H9 (cell line): Measurements from ENCODE around the gene ACAD10. TPM values are rescaled to one million over a fixed set of nuclear protein-coding genes. Genes with fewer than 3 reads are reported as not detected.

ENCODE experiments used
- DNase-seq: peaks from one replicate; pipeline ENCODE4 v3.0.0-alpha.2; 2017
- H2AFZ ChIP-seq: one replicate; pipeline ENCODE4 v1.6.1; 2013; ENCODE audit warnings: mild to moderate bottlenecking, low read length, control low read depth, moderate library complexity
- H2AK5ac ChIP-seq: 2 replicates; pipeline ENCODE4 v1.6.1; 2013; ENCODE audit warnings: low read length, control low read depth, mixed read lengths; ENCODE audit not compliant: insufficient read length
- H2BK120ac ChIP-seq: one replicate; pipeline ENCODE4 v1.6.1; 2013; ENCODE audit warnings: low read depth, mild to moderate bottlenecking, low read length, control low read depth, inconsistent platforms; ENCODE audit not compliant: poor library complexity, severe bottlenecking
- H2BK12ac ChIP-seq: 2 replicates; pipeline ENCODE4 v1.6.1; 2013; ENCODE audit warnings: low read length, control low read depth, mixed read lengths, low read depth; ENCODE audit not compliant: insufficient read length
- H2BK15ac ChIP-seq: 2 replicates; pipeline ENCODE4 v1.6.1; 2013; ENCODE audit warnings: low read depth, low read length, control low read depth
- H2BK20ac ChIP-seq: one replicate; pipeline ENCODE4 v1.6.1; 2013; ENCODE audit warnings: low read depth, mild to moderate bottlenecking, low read length, control low read depth, inconsistent platforms; ENCODE audit not compliant: poor library complexity, severe bottlenecking
- H2BK5ac ChIP-seq: 2 replicates; pipeline ENCODE4 v1.6.1; 2013; ENCODE audit warnings: low read length, control low read depth, mixed read lengths; ENCODE audit not compliant: insufficient read length
- H3K14ac ChIP-seq: 2 replicates; pipeline ENCODE4 v1.6.1; 2013; ENCODE audit warnings: low read length, control low read depth; ENCODE audit not compliant: insufficient read depth
- H3K18ac ChIP-seq: 2 replicates; pipeline ENCODE4 v1.6.1; 2013; ENCODE audit warnings: low read depth, mild to moderate bottlenecking, mixed read lengths, low read length, control low read depth; ENCODE audit not compliant: insufficient read length
- H3K23ac ChIP-seq: 2 replicates; pipeline ENCODE4 v1.6.1; 2013; ENCODE audit warnings: low read length, control low read depth, mixed read lengths, low read depth; ENCODE audit not compliant: insufficient read length
- H3K23me2 ChIP-seq: 2 replicates; pipeline ENCODE4 v1.6.1; 2013; ENCODE audit warnings: low read depth, mild to moderate bottlenecking, mixed read lengths, low read length, control low read depth; ENCODE audit not compliant: insufficient read length, poor library complexity, severe bottlenecking
- H3K27ac ChIP-seq: 2 replicates; pipeline ENCODE4 v1.5.1; 2013; ENCODE audit warnings: low read length, control low read depth, mixed read lengths, low read depth; ENCODE audit not compliant: insufficient read length
- H3K27me3 ChIP-seq: 2 replicates; pipeline ENCODE4 v1.6.1; 2013; ENCODE audit warnings: low read length, control low read depth, inconsistent platforms; ENCODE audit not compliant: insufficient read depth
- H3K4ac ChIP-seq: 2 replicates; pipeline ENCODE4 v1.6.1; 2013; ENCODE audit warnings: low read depth, mild to moderate bottlenecking, control low read depth, inconsistent platforms, low read length, moderate library complexity
- H3K4me1 ChIP-seq: 2 replicates; pipeline ENCODE4 v1.6.1; 2013; ENCODE audit warnings: low read length, control low read depth, inconsistent platforms; ENCODE audit not compliant: insufficient read depth
- H3K4me2 ChIP-seq: 2 replicates; pipeline ENCODE4 v1.6.1; 2013; ENCODE audit warnings: low read length, control low read depth, mixed read lengths; ENCODE audit not compliant: insufficient read length, insufficient read depth
- H3K56ac ChIP-seq: 2 replicates; pipeline ENCODE4 v1.6.1; 2013; ENCODE audit warnings: low read depth, mild to moderate bottlenecking, mixed read lengths, low read length, control low read depth; ENCODE audit not compliant: insufficient read length
- H3K79me1 ChIP-seq: 2 replicates; pipeline ENCODE4 v1.6.1; 2013; ENCODE audit warnings: low read depth, mild to moderate bottlenecking, moderate library complexity, low read length, control low read depth, inconsistent platforms; ENCODE audit not compliant: insufficient read depth, poor library complexity, severe bottlenecking
- H3K79me2 ChIP-seq: 2 replicates; pipeline ENCODE4 v1.6.1; 2013; ENCODE audit warnings: low read length, control low read depth, inconsistent platforms; ENCODE audit not compliant: insufficient read depth
- H3K9ac ChIP-seq: 2 replicates; pipeline ENCODE4 v1.6.1; 2013; ENCODE audit warnings: low read length, control low read depth, mixed read lengths; ENCODE audit not compliant: insufficient read length; ENCODE audit errors: extremely low read depth
- H3K9me3 ChIP-seq: one replicate; pipeline ENCODE4 v1.6.1; 2013; ENCODE audit warnings: low read depth, low read length, inconsistent platforms; ENCODE audit not compliant: control insufficient read depth
- H3T11ph ChIP-seq: one replicate; pipeline ENCODE4 v1.6.1; 2013; ENCODE audit warnings: mild to moderate bottlenecking, low read length, control low read depth, inconsistent platforms
- H4K20me1 ChIP-seq: one replicate; pipeline ENCODE4 v1.6.1; 2013; ENCODE audit not compliant: control insufficient read depth, insufficient read length, insufficient read depth
- H4K5ac ChIP-seq: 2 replicates; pipeline ENCODE4 v1.6.1; 2013; ENCODE audit warnings: low read depth, mild to moderate bottlenecking, mixed read lengths, low read length, control low read depth; ENCODE audit not compliant: insufficient read length
- H4K8ac ChIP-seq: replicated peaks from 2 replicates; pipeline ENCODE4 v1.6.1; 2013; ENCODE audit warnings: low read length, control low read depth, mixed read lengths, low read depth; ENCODE audit not compliant: insufficient read length
- H4K91ac ChIP-seq: 2 replicates; pipeline ENCODE4 v1.6.1; 2013; ENCODE audit warnings: low read depth, mild to moderate bottlenecking, moderate library complexity, mixed read lengths, low read length, control low read depth; ENCODE audit not compliant: insufficient read length
- H3K27ac Mint-ChIP-seq, 3 experiments: 2 replicates in 2 of 3; 3 replicates in 1 of 3; pipeline ENCODE4 v1.8.0; 2020 to 2021; ENCODE audit warnings: mixed read lengths in 3 of 3, mild to moderate bottlenecking in 1 of 3, moderate library complexity in 1 of 3
- H3K27me3 Mint-ChIP-seq: 2 replicates; pipeline ENCODE4 v1.8.0; 2021; ENCODE audit warnings: low read depth, mild to moderate bottlenecking, moderate library complexity, mixed read lengths
- H3K36me3 Mint-ChIP-seq, 3 experiments: 2 replicates in 2 of 3; 3 replicates in 1 of 3; pipeline ENCODE4 v1.8.0; 2020 to 2021; ENCODE audit warnings: low read depth in 3 of 3, mixed read lengths in 3 of 3; ENCODE audit not compliant: insufficient read depth in 1 of 3
- H3K4me1 Mint-ChIP-seq, 2 experiments: 2 replicates each; pipeline ENCODE4 v1.8.0; 2020; ENCODE audit warnings: mixed read lengths in 2 of 2
- H3K4me3 Mint-ChIP-seq, 2 experiments: 2 replicates in 1 of 2; 3 replicates in 1 of 2; pipeline ENCODE4 v1.8.0; 2020 to 2021; ENCODE audit warnings: mild to moderate bottlenecking in 2 of 2, mixed read lengths in 2 of 2, moderate library complexity in 1 of 2
- H3K9me3 Mint-ChIP-seq, 2 experiments: 2 replicates in 1 of 2; 3 replicates in 1 of 2; pipeline ENCODE4 v1.8.0; 2020; ENCODE audit warnings: mild to moderate bottlenecking in 2 of 2, mixed read lengths in 2 of 2, moderate library complexity in 1 of 2
- CTCF ChIP-seq: fragments of 200-600 bp; sonication (generic); conservative IDR thresholded peaks from 3 replicates; pipeline ENCODE4 v1.8.0; 2021; ENCODE audit warnings: antibody characterized with exemption, mild to moderate bottlenecking
- WGBS: extraction: QIAGEN DNeasy Blood & Tissue Kit; methylation state at CpG from one replicate; pipeline ENCODE4 v1.1.7; 2013; ENCODE audit warnings: missing lambda C conversion rate, low lambda C conversion rate, mixed read lengths; ENCODE audit not compliant: insufficient read length; ENCODE audit errors: extremely low coverage; 5-methylcytosine and 5-hydroxymethylcytosine counted together
- total RNA-seq: library from RNA; stranded (reverse); gene quantifications from 2 replicates; pipeline ENCODE4 v1.2.1, GENCODE V29; 2021

Gene ACAD10
- total RNA-seq, 1 experiment from 2014 or later: 25.7 TPM

- no peak for TF ChIP-seq CTCF
- H4K20me1 ChIP-seq: peaks cover 2% of the 10 kb centered on the region
- H3K4me1 Mint-ChIP-seq: peaks cover 26 to 29% of the 10 kb centered on the region in 2 experiments
- no peak overlapping the region for H2BK20ac ChIP-seq
- no peaks in the 10 kb centered on the region for H3K9me3 ChIP-seq
- no peak overlapping the region for H3K27ac Mint-ChIP-seq
- no peak overlapping the region for H4K91ac ChIP-seq
- no peak overlapping the region for H3K18ac ChIP-seq
- no peak overlapping the region for H4K8ac ChIP-seq
- H3K27me3 ChIP-seq: no peaks in the 10 kb centered on the region
- peaks cover 18 to 26% (median 22%) of the 10 kb centered on the region in 3 experiments; a peak in 6 of 7 replicates for H3K36me3 Mint-ChIP-seq
- H3K9ac ChIP-seq: no peak overlapping the region
- H3K4me3 Mint-ChIP-seq: no peak overlapping the region
- DNase-seq: no peak
- no peak overlapping the region for H2BK15ac ChIP-seq
- no peak overlapping the region for H3K4ac ChIP-seq
- no peak overlapping the region for H2BK5ac ChIP-seq
- no peak overlapping the region for H3K23ac ChIP-seq
- no peak overlapping the region for H3T11ph ChIP-seq
- no peak overlapping the region for H3K27ac ChIP-seq
- no peaks in the 10 kb centered on the region for H3K79me1 ChIP-seq
- no peaks in the 10 kb centered on the region for H3K23me2 ChIP-seq
- H3K4me1 ChIP-seq: peaks cover 5% of the 10 kb centered on the region; the same call in 1 of the 2 replicates
- H3K9me3 Mint-ChIP-seq: no peaks in the 10 kb centered on the region; a peak in 1 of 5 replicates
- H3K27me3 Mint-ChIP-seq: no peaks in the 10 kb centered on the region; the same call in 1 of the 2 replicates
- H2BK12ac ChIP-seq: no peak overlapping the region
- H3K14ac ChIP-seq: no peak overlapping the region; the same call in 1 of the 2 replicates
- H4K5ac ChIP-seq: no peak overlapping the region
- H2BK120ac ChIP-seq: no peak overlapping the region
- no peak overlapping the region for H3K4me2 ChIP-seq
- no peak overlapping the region for H2AK5ac ChIP-seq
- no peak overlapping the region for H3K56ac ChIP-seq
- 0 out of 2 replicates have a peak, but pooled peaks cover 2% of the 10 kb centered on the region for H3K79me2 ChIP-seq
- no peak overlapping the region for H2AFZ ChIP-seq
- WGBS: no CpG with 5 or more reads among the region's 3 CpGs
Measured at GRCh38 chr12:111776836-111777344, 91.0 kb downstream of the ACAD10 start.
